GM12874 (cell line): ENCODE results near the gene MYO19.

Source experiments
- TF ChIP-seq, protein P1 (sequence below): IDR thresholded peaks from 2 replicates; pipeline ENCODE4 v1.5.1; 2011; ENCODE audit warnings: low read depth, mild to moderate bottlenecking, control low read depth, low read length, moderate library complexity; ENCODE audit not compliant: insufficient read depth

Gene MYO19

DNA sequence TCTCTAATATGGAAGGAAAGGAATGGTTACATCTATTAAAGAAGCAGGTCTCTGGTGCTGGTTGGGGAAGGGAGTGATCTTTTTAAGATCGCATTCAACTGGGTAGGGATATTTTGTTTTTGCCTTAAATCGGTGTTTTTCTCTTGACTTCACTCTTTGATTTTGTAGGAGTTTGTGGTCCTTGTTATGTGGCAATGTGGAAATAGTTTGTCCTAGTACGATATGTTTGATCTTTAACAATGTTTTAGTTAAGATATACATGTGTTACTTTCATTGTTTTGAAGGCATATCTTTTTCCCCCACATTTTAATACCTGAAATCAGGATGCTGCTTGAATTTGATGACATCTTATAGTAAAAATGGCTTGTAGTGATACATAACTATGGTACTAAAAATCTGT, 18.8 kb upstream of the MYO19 start:
- TF ChIP-seq, protein P1, sequence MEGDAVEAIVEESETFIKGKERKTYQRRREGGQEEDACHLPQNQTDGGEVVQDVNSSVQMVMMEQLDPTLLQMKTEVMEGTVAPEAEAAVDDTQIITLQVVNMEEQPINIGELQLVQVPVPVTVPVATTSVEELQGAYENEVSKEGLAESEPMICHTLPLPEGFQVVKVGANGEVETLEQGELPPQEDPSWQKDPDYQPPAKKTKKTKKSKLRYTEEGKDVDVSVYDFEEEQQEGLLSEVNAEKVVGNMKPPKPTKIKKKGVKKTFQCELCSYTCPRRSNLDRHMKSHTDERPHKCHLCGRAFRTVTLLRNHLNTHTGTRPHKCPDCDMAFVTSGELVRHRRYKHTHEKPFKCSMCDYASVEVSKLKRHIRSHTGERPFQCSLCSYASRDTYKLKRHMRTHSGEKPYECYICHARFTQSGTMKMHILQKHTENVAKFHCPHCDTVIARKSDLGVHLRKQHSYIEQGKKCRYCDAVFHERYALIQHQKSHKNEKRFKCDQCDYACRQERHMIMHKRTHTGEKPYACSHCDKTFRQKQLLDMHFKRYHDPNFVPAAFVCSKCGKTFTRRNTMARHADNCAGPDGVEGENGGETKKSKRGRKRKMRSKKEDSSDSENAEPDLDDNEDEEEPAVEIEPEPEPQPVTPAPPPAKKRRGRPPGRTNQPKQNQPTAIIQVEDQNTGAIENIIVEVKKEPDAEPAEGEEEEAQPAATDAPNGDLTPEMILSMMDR: no peak

DNA sequence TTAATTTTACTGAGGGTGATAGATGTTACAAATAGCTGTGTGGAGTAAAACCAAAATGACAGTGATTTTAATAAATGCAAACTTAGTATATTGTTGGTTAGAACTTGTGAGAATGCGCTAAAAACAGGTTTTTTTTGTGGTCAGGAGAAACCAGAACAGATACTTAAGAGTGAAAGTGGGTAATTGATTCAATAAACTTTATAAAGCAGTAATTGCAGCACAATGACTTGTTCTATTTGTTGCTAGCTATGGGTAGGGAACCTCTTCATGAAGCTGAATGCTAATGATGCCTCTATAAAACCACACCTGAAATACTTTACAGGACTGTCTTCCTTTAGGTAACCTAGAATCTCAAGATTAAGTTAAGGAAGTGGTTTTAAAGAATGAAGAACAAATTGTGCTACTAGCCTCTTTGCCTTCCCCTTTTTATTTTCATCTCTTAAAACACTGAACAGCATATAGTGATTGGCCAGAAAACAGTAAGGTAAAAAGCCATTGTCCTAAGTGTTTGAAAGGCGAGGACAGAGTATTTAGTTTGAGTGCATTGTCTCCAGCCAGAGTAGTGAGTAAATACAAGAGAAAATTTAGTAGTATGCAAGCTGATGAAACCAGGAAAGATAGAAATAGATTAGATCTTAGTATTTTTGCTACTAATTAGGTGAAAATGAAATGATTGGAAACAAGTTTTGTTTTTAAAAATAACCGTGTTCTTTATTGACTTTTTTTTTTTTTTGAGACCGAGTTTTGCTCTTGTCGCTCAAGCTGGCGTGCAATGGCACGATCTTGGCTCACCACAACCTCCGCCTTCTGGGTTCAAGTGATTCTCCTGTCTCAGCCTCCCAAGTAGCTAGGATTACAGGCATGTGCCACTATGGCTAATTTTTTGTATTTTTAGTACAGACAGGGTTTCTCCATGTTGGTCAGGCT, 16.1 kb upstream of the MYO19 start:
- TF ChIP-seq, protein P1: no peak

DNA sequence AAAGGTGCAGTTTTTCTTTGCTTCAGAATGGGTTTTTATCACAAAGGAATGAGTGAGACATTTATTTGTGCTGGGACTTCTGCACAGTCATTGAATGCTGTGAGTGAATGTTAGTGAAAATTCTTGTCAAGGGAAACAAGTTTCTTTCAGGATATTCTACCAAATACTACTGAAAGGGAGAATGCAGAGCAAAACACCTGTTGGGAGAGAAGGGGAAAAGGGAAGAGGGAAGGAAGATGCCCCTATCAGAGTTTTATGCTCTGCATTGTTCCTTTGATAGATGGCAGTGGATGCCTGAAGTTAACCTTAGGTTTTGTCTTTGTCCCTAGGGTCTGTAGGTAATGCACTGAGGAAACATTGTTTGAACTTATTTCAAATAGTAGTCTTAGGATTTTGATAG, 13.1 kb upstream of the MYO19 start:
- TF ChIP-seq, protein P1: no peak

DNA sequence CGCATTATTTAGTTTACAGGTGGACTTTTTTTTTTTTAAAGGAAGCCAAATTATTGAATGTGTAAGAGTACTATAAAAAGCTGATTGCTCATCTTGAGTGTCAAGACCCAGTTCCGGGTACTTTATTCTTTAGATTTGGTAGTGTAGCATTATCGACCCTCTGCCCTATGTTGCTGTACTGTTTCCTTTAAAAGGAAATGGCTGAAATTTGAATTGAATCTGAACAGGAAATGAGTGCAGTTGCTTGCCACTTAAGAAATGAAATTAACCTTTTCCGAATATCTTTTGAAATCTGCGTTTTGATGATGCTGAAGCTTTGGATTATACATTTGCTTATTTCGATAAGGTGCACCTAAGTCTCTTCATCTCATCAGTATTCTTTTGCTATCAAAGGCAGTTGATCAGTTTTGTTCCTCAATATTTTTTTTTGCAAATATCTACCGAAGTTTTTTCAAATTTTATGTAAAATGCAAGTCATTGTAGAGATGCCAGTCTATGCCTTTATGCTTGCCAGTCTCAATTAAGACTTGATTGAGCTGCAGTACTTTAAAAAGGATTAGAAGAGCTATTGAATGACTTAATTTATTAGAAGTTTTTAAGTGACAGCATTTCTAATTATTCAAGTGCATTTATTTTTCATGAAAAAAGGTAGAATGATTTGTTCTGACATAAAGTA, 11.9 kb upstream of the MYO19 start:
- TF ChIP-seq, protein P1: no peak

DNA sequence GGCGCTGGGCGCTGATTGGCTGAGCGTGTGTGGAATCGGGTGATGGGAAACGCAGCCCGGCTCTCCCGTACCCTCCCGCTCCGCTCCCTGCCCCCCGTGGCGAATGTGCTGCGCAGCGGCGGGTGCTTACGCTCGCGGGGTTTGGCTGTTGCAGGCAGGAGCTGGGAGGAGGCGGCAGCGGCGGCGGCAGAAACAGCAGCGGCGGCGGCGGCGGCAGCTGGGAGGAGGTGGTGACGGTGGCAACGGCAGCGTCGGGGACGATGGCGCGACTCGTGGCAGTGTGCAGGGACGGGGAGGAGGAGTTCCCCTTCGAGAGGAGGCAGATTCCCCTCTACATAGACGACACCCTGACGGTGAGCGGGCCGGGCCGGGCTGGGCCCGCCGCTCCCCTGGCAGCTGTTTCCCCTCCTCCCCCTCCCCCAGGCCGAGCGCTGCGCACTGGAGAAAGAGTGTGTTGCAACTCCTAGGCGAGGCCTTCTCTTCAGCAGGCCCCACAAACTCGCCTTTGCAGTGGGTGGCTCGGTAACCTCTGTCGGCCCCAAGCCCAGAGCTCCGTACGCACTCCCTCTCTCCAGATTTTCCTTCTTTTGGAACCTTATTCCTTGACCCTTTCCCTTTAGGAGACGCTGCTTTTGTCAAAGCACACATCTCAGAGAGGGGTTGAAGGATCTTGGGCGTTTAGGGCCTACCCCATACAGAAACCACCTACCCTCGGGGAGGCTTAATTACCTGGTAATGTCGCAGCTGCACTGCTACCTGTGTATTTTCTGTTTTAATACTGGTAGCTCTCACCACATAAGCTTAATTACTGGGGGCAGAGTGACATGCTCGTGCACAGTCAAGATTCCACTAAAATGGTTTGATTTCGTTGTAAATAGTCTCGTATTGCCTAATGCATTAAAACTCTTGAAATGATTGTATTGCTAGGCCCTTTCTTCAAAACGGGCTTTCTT, 11.1 kb upstream of the MYO19 start:
- TF ChIP-seq, protein P1: 0 out of 2 replicates have a peak, but pooled peaks have one; percentile 13

DNA sequence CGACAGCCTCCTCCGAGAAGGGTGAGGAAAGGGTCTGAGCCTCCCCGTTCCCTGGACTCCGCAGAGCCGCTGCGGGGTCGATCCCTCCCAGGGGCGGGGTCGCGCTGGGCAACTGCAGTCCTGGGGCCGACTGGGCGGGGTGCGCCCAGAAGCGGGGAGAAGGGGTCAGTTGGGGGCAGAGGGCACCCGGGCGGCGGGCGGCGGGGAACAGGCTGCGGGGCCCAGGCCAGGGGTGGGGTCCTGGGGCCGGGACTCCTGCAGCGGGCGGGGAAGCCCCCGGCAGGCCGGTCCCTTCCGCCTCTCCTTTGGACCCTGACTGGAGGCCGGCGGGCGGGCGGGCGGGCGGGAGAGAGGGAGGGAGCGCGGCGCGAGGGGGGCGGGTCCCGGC, 10.4 kb upstream of the MYO19 start:
- TF ChIP-seq, protein P1: no peak
